Putamen (tissue), 1 donor: ENCODE data around the gene BAZ1B.
"Not testable (repeated sequence)": the region's sequence is repeated elsewhere in the genome, so short reads cannot be mapped to it uniquely, and the experiment has no call there.

Experiments used
- DNase-seq: peaks from one replicate; pipeline ENCODE4 v3.0.0-alpha.2; 2016; ENCODE audit warnings: low spot score

Gene BAZ1B

GRCh38 chr7:73522105-73522872 is at the start of gene BAZ1B:
Gene BAZ1B, minus strand, starts transcription at chr7:73522293. Its CDS starts 360 bp downstream, at chr7:73521933.
- DNase-seq, result peak; percentile 99

GRCh38 chr7:73570977-73571376 is 48.9 kb upstream of the BAZ1B start:
- DNase-seq, result no peak

- no peak for DNase-seq
Measured at GRCh38 chr7:73570521-73570920, 48.4 kb upstream of the BAZ1B start.

GRCh38 chr7:73569042-73569608 is 47.0 kb upstream of the BAZ1B start:
- DNase-seq, result no peak

- no peak for DNase-seq
Measured at GRCh38 chr7:73567846-73568685, 46.0 kb upstream of the BAZ1B start.

GRCh38 chr7:73567140-73567539 is 45.0 kb upstream of the BAZ1B start:
- DNase-seq, result no peak

GRCh38 chr7:73566431-73566830 is 44.3 kb upstream of the BAZ1B start:
- DNase-seq, result not testable (repeated sequence)

- DNase-seq, result no peak
Measured at GRCh38 chr7:73565675-73566340, 43.7 kb upstream of the BAZ1B start.

GRCh38 chr7:73560109-73560835 is 38.2 kb upstream of the BAZ1B start:
- DNase-seq, result no peak

- DNase-seq, result peak; percentile 77
Measured at GRCh38 chr7:73557397-73558257, 35.5 kb upstream of the BAZ1B start, which contains the start of gene BCL7B. Gene BCL7B, minus strand, starts transcription at chr7:73557690. Its CDS starts 112 bp downstream, at chr7:73557578.

- peak; percentile 94 for DNase-seq
Measured at GRCh38 chr7:73557108-73557396, 35.0 kb upstream of the BAZ1B start.

GRCh38 chr7:73556208-73557107 is 34.4 kb upstream of the BAZ1B start:
- DNase-seq, result no peak

GRCh38 chr7:73555411-73555982 is 33.4 kb upstream of the BAZ1B start:
- DNase-seq, result no peak

GRCh38 chr7:73550093-73550492 is 28.0 kb upstream of the BAZ1B start:
- not testable (repeated sequence) for DNase-seq

GRCh38 chr7:73549176-73549575 is 27.1 kb upstream of the BAZ1B start:
- no peak for DNase-seq

- peak; percentile 50 for DNase-seq
Measured at GRCh38 chr7:73547841-73548240, 25.7 kb upstream of the BAZ1B start.

GRCh38 chr7:73544678-73545077 is 22.6 kb upstream of the BAZ1B start:
- no peak for DNase-seq

GRCh38 chr7:73541722-73542121 is 19.6 kb upstream of the BAZ1B start:
- DNase-seq, result no peak

- no peak for DNase-seq
Measured at GRCh38 chr7:73539709-73540108, 17.6 kb upstream of the BAZ1B start.
